NCI-H82 (cell line): ENCODE data around the gene FBXO28.

Experiments
- DNase-seq: peaks from one replicate; lab custom pipeline; 2025; lab: John Stamatoyannopoulos, UW

FBXO28 gene

DNA sequence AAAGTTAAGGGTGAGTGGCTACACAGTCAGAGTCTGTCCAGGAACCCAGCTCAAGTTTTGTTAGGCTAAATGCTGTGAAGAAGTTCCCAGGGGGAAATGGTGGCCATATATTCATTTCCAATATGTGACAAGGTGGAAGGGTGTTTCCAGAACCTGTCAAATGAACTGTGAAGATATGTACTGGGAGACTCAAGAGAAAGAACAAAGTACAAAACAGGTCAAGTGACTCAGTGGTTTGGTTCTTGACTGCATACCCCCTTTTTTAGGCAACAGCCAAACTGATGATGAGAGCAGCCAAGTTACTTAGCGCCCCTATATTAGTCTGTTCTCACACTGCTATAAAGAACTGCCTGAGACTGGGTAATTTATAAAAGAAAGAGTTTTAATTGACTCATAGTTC, 18.6 kb upstream of the FBXO28 start:
- DNase-seq: no peak

DNA sequence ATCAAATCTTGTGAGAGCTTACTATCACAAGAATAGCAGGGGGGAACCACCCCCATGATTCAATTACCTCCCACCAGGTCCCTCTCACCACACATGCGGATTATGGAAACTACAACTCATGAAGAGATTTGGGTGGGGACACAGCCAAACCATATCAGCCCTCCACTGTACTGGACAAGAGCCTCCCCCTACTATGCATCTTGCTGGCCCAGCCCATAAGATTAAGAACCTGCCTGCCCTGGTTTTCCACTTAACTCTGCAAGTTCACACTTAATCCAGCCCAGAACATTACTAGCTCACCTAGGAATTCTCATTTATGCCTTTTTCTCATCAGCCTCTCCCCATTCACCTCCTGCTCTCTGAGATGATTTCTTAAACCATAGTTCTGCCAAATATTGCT, 18.0 kb upstream of the FBXO28 start:
- no peak for DNase-seq

DNA sequence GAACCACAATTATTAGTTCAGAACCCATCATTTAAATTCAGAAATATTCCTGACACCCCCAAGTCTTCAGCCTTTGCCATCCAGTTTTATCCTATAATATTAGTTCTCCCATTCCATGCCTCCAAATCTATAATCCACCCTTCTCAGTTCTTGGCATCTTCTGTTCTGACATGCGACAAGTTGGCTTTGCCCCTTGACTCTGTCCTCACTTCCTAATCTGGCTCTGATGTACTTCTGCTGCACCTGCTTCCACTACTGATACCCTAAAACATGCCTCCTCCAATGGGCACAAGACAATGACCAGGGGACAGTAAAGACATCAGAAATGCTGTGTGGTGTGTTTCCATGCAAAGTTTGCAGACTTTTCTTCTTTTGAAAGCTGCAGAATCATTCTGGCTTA, 17.1 kb upstream of the FBXO28 start:
- DNase-seq: no peak

DNA sequence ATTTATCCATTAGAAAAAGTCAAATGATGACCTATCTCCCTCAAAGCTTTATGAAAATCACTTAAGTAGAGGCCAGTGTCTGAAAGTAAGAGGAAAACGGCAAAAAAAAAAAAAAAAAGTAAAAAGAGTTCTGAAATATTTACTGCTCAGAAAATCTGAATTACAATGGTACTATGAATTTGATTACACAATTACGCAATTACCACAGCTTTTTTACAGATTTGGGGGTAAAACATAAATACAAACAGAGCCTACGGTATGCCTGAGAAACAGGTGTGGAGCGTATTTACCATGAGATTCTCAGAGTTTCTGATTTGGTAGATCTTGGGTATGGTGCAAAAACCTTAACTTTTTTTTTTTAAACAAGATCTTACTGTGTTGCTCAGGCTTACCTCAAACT, 15.9 kb upstream of the FBXO28 start:
- no peak for DNase-seq

DNA sequence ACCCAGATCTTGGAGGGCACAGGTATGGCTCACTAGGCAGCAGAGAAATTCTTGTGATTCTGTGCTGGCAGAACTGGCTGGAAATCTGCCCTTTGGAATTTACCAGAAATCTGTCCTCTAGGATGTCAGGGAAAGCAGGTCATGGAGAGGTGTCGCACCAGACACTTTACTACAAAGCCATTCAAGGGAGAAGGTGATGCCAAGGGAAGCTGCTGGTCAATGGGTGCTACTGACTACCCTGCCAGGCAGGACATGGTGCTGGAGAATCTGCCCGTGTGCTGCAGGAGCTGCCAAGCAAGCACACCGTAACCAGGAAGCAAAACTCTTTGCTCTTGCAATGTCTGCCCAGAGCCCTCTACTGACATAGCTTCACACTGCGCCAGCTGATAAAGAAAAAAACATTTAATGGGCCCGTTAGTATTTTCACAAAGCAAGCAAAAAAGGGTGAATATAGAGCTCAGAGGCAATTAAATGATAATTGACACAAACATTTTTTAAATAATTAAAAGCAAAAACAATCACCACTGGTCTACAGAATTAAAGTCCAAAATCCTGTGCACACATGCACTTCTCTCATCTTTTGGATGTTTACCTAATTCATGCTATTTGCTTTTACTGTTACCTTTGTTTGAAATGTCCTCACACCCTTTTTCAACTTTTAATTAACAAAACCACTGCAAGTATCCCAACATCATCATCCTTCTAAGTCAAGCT, 7.2 kb upstream of the FBXO28 start:
- peak; percentile 75 for DNase-seq

DNA sequence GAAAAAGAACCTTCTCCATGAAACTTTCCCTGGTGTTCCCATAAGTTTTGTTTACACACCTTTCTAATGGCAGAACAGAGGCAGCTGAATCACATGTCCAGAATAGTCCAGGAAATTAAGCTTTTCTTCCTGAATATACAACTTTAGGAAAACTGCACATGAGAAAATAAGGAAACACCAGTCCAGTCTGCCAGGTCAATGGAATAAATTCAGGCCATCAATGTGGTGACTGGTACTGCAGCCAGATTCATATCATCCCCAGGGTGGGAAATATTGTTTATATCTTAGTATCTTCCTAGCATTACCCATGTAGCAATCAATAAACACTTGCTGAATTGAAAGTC, 6.7 kb upstream of the FBXO28 start:
- DNase-seq: no peak

DNA sequence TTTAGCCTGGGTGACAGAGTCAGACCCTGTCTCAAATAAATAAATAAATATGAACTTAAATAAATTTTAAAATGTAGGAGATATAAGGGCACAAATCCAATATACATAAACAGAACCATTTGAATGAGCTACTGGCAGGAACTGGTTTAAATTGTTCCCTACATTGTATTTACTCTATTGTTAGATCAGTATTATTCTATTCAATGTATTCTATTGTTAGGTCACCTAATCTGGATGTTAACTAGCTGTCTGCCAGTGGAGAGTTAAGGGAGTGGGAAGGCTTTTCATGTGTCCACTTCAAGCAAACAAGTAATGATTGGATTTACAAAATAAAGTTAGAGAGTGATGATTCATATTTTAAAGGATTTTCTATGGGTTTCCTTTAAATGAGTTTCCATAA, 4.9 kb upstream of the FBXO28 start:
- no peak for DNase-seq

DNA sequence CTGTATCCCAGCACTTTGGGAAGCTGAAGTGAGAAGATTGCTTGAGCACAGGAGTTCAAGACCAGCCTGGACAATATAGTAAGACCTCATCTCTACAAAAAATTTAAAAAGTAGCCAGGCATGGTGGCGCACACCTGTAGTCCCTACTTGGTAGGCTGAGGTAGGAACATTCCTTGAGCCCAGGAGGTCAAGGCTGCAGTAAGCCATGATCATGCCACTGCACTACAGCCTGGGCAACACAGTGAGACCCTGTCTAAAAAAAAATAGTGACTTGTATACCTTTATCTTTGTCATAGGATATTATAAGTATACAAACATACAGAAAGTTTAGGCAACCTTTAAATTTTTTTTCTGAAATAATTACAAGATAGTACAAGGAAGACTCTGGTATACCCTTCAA, 3.9 kb upstream of the FBXO28 start:
- no peak for DNase-seq

DNA sequence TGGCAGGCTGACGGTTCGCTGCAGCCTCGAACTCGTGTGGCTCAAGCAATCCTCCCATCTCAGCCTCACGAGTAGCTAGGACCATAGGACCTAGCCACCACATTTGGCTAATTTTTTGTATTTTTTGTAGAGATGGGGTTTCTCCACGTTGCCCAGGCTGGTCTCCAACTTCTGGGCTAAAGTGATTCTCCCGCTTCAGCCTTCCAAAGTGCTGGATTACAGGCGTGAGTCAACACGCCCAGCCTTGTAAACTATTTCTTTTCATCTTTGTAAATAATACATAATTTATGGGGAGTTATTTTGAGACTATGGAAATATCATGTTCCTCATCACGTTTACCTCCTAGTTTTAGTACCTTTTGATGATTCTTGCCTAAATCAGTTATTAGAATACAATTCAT, 906 bp upstream of the FBXO28 start:
- DNase-seq: no peak

DNA sequence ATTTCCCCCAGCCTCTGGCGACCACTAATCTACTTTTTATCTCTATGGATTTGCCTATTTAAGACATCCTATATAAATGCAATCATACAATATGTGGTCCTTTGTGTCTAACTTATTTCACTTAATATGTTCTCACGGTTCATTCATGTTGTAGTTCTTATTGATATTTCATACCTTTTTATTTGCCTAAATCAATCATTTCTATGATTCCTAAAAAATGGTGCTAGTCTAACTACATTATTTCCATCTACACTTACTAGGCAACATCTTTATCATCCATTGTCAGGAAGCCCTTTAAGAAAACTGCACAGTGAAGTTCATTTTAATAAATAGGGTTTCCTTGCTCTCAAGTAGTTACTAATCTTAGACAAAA, 380 bp upstream of the FBXO28 start:
- no peak for DNase-seq

DNA sequence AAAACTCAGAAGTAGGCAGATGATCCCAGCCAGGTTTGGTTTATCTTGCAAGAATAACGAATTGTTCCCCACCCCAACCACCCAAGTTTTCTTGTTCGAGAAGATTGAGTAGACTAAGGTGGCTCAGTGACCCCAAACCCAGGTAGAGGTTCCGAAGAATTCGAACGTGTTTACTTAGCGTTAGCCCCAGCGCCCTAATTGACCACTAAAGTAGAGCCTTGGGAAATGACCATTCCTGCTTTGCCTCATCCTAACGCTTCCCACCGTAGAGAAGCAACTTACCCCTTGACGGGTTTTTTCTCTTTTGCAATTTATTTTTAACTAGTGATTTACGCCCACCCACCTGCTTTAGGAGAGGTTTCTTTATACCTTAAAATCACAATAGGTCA, 870 bp downstream of the FBXO28 start:
- no peak for DNase-seq

DNA sequence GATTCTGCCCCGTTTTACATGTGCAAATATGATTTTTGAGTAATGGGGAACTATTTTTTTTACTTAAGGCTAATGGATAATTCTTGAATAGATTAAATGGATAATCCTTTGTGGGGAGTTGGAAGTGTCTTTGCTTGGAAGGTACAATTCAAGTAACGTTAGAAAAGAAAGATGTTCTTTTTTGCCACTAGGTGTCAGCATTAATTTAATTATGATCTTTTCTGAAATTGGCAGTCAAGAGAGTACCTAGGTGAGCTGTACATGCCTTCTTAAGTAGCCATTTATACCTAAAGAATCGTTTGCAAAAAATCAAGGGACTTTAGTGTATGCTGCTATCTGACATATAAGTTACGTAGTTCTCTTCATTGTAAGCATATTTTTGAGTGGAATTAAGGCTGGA, 2.2 kb downstream of the FBXO28 start:
- peak; percentile 73 for DNase-seq

DNA sequence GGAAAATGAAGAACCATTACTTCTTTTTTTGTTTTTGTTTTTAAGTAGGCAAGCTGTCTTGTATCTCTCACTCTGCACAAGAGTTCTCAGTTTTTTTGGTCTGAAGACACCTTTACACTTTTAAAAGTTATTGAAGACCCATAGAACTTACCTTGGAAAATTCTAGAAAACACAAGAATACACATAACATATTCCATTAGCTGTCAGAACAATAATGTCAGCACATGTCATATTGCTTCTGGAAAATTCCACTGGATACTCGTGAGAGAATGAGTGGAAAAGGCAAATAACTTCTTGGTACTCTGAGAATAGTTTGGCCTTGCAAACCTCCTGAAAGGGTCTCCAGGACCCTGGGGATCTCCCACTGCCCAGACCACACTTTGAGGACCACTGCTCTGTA, 4.8 kb downstream of the FBXO28 start:
- no peak for DNase-seq

DNA sequence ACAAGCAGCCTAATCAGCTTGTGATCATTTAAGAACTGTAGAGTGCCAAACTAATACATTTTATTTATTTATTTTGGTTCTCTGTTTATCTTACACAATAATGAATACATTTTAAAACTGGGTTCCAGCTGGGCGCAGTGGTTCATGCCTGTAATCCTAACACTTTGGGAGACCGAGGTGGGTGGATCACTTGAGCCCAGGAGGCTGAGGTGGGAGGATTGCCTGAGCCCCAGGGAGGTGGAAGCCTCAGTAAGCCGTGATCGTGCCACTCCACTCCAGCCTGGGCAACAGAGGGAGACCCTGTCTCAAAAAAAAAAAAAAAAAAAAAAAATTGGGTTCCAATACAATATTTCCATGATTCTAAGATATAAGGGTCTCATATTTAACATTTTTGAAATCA, 9.2 kb downstream of the FBXO28 start:
- DNase-seq: peak; percentile 67

DNA sequence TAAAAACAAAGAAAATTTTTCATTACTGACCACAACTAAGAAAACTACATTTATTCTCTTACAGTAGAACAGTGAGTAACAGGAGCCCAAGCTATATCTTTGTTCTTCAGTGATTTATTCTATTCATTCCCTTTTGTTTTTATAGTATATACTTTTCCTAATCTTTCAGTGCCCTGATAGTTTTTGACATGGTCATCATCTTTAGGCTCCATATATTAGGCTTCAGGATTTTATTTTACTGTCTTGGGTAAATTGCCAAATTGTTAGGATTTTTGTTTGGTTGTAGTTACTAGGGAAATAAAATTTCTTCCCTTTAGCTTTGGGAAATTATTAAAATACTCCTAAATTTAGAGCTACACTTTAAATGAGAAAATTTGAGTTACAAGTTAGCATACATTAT, 10.3 kb downstream of the FBXO28 start:
- DNase-seq: no peak

DNA sequence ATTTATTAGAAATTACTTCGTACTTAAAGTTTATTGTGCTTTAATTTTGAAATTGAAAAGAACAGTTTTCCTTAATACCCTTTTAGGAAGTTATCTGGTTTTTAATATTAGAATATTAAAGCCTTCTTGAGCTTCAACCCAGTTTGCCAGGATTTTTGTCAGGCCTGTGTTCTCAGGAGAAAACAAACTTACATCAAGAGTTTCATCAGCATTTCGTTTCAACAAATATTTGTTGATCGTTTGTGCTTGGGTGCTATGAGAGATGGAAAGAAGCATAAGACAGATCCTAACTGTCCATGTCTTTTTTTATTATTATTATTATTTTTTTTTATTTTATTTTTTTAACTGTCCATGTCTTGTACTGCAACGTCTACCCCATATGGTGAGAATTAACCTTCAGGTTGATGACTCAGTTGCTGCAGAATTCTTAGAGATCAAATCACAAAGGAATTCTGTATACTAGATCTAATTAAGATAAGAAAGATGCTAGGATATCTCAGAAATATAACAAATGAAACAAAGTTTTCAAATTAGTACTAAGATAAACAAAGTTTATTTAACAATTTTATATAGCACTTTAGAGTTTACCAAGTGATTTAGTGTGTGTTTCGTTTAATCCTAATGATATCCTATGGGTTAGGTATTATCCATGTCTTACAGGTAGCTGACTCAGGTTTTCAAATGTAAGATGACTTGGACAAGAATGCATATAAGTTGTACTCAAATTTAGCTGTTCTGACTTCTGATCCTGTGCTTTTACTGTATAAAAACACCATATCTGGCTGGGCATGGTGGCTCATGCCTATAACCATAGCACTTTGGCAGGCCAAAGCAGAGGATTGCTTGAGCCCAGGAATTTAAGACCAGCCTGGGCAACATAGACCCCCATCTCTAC, 14.3 kb downstream of the FBXO28 start:
- DNase-seq: no peak

DNA sequence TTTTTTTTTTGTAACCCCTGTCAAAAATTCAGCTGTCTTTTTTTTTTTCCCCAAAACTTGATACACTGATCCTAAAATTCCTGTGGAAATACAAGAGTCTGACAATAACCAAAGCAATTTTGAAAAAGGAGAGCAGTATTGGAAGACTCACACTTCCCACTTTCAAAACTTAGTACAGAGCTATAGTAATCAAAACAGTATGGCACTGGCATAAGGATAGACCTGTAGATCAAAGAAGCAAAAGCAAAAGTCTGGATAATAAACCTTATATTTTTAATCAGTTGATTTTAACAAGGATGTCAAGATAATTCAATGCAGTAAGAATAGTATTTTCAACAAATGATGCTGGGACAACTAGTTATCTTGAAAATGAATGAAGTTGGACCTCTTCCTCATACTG, 17.3 kb downstream of the FBXO28 start:
- no peak for DNase-seq

DNA sequence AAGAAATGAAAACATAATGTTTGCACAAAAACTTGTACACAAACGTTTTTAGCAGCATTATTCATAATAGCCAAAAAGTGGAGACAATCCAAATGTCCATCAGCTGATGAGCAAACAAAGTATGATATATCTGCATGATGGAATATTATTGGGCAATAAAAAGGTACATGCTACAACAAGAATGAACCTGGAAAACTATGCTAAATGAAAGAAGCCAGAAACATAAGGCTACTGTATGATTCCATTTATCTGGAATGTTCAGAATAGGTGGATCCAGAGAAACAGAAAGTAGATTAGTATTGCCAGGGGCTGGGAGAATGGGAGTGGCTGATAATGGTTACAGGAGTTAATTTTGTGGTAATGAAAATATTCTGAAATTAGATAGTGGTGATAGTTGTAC, 19.0 kb downstream of the FBXO28 start:
- DNase-seq: no peak

DNA sequence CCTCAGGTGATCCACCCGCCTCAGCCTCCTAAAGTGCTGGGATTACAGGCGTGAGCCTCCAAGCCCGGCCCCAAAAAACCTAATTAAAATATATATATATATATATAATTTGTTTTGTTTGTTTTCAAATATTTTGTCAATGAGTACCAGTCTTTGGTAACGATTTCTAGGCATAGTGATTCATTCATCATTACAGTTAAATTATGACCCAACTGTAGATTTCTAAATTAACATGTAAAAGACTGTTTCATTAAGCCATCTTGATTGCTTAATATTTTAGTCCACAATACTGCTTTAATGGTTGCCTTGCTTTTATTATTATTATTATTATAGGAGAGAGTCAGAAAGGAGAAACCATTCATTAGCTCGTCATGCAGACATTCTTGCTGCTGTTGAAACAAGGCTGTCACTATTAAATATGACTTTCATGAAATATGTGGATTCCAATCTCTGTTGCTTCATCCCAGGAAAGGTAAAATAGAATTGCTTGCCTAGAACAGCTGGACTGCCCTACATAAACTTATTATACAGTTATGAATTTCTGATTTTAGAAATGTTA, 19.9 kb downstream of the FBXO28 start:
- DNase-seq: no peak

DNA sequence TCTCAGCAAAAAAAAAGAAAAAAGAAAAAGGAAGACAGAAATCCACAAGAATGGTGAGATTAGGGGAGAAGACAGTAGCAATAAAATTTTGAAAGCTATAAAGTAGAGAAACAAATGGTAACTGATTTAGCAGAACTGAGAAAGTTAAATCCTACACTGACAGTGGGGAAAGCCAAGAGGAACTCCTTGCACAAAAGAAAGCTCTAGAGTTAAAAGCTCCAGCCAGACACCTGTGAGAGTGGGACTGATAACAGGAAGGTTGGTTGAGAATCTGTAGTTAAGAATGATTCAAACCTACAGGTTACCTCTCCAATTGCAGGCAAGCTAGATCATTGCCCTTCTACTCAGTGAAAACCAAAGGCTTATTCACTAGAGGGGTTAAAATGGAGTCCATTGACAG, 23.6 kb downstream of the FBXO28 start:
- no peak for DNase-seq

DNA sequence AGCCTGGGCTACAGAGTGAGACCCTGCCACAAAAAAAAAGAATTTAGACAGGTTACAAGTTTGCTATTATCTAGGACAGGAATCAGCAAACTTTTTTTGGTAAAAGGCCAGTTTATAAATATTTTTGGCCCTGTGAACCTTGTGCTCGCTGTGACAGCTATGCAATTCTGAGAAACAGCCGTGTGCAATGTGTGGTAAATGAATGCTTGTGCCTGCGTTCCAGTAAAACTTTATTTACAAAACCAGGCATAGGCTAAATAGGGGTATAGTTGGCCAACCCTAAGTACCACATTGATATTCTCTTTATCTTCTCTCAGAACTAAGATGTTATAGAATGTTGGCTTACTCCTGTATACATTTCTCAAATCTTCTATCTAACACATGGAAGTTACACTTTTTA, 24.3 kb downstream of the FBXO28 start:
- no peak for DNase-seq

DNA sequence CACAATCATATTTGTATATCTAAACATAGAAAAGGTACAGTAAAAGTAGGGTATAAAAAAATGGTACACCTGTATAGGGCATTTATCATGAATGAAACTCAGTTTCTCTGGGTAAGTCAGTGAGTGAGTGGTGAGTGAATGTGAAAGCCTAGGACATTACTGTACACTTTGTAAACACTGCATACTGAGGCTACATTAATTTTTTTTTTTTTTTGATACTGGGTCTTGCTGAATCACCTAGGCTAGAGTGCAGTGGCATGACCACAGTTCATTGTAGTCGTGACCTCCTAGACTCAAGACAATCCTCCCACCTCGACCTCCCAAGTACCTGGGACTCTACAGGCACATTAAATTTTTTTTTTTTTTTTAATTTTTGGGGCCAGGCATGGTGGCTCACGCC, 27.8 kb downstream of the FBXO28 start:
- no peak for DNase-seq

DNA sequence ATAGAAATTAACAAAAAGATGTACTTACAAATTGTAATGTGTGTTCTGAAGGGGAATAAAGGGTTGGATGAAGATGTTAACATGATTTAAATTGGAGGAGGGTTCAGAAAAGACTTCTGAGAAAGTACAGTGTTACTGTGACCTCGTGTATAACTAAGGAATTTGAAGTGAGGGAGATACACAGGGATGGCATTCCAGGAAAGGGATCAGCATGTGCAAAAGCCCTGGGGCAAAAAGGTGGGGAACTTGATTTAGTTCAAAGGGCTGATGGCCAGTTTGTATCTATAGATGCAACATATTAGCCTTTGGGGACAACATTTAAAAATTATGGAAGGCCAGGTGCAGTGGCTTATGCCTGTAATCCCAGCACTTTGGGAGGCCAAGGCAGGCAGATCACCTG, 35.8 kb downstream of the FBXO28 start:
- DNase-seq: no peak

DNA sequence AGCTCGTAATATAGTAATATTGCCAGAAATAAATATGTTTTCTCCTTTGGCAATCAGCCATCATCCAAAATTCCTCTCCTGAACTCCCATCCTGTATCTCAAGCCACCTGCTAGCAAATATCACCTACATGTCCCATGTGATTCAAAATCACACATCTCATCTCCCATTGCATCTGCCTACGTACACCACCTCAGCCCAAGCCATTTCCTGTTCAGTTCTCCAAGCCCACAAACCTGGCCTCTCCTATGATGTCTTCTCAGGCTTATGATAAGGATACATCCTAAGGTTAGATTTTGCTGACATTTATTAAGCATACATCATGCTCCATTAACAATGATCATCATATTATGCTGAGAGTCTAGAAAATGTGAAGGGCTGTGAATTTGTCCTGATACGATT, 37.2 kb downstream of the FBXO28 start:
- no peak for DNase-seq
